Brain microvascular endothelial cell (primary cell): ENCODE results near the gene PPM1G.

Source experiments
- DNase-seq: peaks from one replicate; pipeline ENCODE4 v3.0.0-alpha.2; 2020
- H3K27ac ChIP-seq: fragments of 250-450 bp; sonication (Bioruptor Pico); 2 replicates; pipeline ENCODE4 v1.5.1; 2020; ENCODE audit warnings: mild to moderate bottlenecking, moderate library complexity
- H3K27me3 ChIP-seq: fragments of 250-450 bp; sonication (Bioruptor Pico); replicated peaks from 2 replicates; pipeline ENCODE4 v1.5.1; 2020; ENCODE audit warnings: mild to moderate bottlenecking
- H3K36me3 ChIP-seq: fragments of 250-450 bp; sonication (Bioruptor Pico); replicated peaks from 2 replicates; pipeline ENCODE4 v1.5.1; 2020; ENCODE audit warnings: mild to moderate bottlenecking
- H3K4me3 ChIP-seq: 2 replicates; pipeline ENCODE4 v1.5.1; 2011; ENCODE audit warnings: low read depth, mild to moderate bottlenecking, control low read depth, low read length, moderate library complexity
- in situ Hi-C: cut with HindIII; loops from 2 replicates; pipeline ENCODE4 v1.10.0; 2017; ENCODE audit warnings: low sequenced_read_pairs, low pct_ligation_motif_present
- TF ChIP-seq, protein P1 (sequence below): IDR thresholded peaks from 2 replicates; pipeline ENCODE4 v1.5.1; 2011; ENCODE audit warnings: low read depth, mild to moderate bottlenecking, moderate library complexity, low read length, control low read depth, inconsistent platforms; ENCODE audit errors: missing control alignments

The PPM1G gene

DNA sequence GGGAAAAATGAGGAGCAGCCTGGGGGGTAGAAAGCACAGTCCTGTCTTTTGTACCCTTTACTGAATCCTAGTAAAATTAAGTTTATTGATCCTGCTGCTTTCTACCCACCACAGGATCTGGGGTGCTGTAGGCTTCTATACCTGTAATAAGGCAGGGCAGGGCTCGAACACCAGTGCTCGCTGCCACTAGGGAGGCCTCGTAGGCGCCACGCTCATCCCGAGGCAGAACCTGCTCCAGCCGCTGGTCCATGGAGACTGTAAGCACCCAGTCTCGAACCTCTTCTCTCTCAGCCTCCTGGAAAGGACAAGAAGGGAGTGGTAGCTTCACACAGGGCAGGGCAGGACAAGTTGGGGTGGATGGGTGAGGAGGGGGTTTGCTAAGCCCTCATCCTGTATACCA, 35.8 kb upstream of the PPM1G start:
- no peak overlapping the region for H3K4me3 ChIP-seq
- H3K36me3 ChIP-seq, result peaks cover 49% of the 10 kb centered on the region
- no peak overlapping the region for H3K27ac ChIP-seq
- in situ Hi-C loops, result no loop called here
- no peak for DNase-seq
- H3K27me3 ChIP-seq, result no peaks in the 10 kb centered on the region
- TF ChIP-seq, protein P1, sequence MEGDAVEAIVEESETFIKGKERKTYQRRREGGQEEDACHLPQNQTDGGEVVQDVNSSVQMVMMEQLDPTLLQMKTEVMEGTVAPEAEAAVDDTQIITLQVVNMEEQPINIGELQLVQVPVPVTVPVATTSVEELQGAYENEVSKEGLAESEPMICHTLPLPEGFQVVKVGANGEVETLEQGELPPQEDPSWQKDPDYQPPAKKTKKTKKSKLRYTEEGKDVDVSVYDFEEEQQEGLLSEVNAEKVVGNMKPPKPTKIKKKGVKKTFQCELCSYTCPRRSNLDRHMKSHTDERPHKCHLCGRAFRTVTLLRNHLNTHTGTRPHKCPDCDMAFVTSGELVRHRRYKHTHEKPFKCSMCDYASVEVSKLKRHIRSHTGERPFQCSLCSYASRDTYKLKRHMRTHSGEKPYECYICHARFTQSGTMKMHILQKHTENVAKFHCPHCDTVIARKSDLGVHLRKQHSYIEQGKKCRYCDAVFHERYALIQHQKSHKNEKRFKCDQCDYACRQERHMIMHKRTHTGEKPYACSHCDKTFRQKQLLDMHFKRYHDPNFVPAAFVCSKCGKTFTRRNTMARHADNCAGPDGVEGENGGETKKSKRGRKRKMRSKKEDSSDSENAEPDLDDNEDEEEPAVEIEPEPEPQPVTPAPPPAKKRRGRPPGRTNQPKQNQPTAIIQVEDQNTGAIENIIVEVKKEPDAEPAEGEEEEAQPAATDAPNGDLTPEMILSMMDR, result no peak

DNA sequence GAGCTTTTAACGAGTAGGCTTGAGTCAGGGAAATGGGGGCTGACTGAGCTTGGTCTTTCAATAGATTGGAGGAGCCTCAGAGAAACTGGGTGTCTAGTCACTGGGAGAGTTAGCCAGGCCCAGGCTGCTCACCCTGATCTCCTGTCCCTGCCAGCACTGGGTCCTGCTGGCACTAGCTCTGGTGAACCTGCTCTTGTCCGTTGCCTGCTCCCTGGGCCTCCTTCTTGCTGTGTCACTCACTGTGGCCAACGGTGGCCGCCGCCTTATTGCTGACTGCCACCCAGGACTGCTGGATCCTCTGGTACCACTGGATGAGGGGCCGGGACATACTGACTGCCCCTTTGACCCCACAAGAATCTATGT, 33.5 kb upstream of the PPM1G start:
- TF ChIP-seq, protein P1, result no peak
- Histone ChIP-seq H3K27ac (no peak overlapping the region), H3K36me3 (peaks cover 43% of the 10 kb centered on the region), H3K27me3 (no peaks in the 10 kb centered on the region), H3K4me3 (no peak overlapping the region)
- in situ Hi-C loops, result no loop called here
- no peak for DNase-seq

DNA sequence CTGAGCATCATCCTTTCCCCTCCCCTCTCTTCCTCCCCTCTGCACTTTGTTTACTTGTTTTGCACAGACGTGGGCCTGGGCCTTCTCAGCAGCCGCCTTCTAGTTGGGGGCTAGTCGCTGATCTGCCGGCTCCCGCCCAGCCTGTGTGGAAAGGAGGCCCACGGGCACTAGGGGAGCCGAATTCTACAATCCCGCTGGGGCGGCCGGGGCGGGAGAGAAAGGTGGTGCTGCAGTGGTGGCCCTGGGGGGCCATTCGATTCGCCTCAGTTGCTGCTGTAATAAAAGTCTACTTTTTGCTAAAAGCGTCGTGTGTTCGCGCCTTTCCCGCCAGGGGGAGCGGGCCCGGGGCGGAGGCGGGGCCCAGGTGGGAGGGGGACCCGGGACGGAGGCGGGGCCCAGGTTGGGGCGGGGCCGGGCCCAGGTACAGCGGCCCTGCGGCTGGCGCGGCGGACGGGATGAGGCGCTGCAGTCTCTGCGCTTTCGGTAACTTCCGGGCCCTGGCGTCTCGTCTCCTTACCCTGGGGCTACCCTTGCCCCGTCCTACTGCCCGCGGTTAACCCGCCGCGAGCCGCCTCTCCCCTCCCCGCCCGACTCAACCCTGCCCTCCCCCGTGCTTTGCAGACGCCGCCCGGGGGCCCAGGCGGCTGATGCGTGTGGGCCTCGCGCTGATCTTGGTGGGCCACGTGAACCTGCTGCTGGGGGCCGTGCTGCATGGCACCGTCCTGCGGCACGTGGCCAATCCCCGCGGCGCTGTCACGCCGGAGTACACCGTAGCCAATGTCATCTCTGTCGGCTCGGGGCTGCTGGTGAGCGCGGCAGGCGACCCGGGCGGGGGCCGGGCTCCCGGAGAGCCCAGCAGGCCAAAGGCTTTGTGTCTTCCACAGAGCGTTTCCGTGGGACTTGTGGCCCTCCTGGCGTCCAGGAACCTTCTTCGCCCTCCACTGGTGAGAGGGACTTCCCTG, 32.8 kb upstream of the PPM1G start, which contains the start of gene KRTCAP3:
Gene KRTCAP3 (plus strand): TSS at position 424 of the 962 bp plus-strand sequence. CDS start 32 bp downstream, at position 456.
- Histone ChIP-seq H3K4me3 (no peak within 1 kb of the TSS), H3K36me3 (peaks cover 50% of the 10 kb centered on the region), H3K27ac (no peak within 1 kb of the TSS)

DNA sequence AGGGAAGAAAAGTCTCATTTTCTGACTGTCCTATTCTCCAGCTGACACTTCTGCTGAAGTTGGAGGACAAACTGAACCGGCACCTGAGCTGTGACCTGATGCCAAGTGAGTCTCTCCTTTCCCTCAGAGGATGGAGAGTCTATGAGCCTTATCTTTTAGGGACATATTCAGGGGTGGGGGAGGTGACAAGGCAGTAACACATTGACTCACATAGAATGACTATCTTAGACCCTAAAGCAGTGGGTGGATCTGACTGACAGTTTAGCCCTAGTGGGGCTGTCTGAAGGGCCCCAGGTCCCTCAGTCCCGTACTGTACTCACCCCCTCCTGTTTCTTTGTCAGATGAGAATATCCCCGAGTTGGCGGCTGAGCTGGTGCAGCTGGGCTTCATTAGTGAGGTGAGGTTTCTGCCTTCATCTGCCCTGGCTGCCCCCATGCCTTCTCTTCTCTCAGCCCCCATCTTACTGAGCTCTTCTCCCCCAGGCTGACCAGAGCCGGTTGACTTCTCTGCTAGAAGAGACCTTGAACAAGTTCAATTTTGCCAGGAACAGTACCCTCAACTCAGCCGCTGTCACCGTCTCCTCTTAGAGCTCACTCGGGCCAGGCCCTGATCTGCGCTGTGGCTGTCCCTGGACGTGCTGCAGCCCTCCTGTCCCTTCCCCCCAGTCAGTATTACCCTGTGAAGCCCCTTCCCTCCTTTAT, 32.0 kb upstream of the PPM1G start:
- in situ Hi-C loops, result no loop called here
- Histone ChIP-seq H3K27me3 (no peaks in the 10 kb centered on the region), H3K4me3 (no peak overlapping the region), H3K27ac (no peak overlapping the region), H3K36me3 (peaks cover 59% of the 10 kb centered on the region)
- TF ChIP-seq, protein P1, result no peak
- no peak for DNase-seq

More for the DNA sequence above, 32.8 kb upstream of the PPM1G start, which contains the start of gene KRTCAP3:
- TF ChIP-seq, protein P1, result peak; percentile 13
- in situ Hi-C loops, result no loop called here
- DNase-seq, result no peak
- no peaks in the 10 kb centered on the region for H3K27me3 ChIP-seq

DNA sequence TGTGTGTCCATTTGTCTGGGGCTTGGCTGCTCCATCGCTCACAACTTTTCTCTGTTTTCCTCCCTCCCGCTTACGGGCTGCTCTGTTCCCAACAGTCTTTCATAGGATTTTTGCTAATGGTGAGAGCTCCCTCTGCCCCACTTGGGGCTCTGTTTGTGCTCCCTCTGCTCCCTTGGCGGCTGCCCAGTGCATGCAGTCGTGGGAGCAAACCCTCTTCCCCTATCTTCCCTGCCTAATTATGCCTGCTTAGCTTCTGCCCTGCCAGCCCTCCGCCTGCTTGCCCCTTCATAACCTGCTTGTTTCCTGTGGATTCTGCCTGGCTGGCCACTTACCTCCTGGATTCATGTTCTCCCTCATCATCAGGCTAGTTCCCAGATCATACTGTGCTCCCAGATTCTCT, 26.2 kb upstream of the PPM1G start:
- H3K4me3 ChIP-seq, result no peak overlapping the region
- no peaks in the 10 kb centered on the region for H3K27me3 ChIP-seq
- peaks cover 66% of the 10 kb centered on the region for H3K36me3 ChIP-seq
- DNase-seq, result no peak
- in situ Hi-C loops, result no loop called here
- TF ChIP-seq, protein P1, result no peak
- H3K27ac ChIP-seq, result no peak overlapping the region
